ENCODE results near the gene EFNA1.

The EFNA1 gene

DNA sequence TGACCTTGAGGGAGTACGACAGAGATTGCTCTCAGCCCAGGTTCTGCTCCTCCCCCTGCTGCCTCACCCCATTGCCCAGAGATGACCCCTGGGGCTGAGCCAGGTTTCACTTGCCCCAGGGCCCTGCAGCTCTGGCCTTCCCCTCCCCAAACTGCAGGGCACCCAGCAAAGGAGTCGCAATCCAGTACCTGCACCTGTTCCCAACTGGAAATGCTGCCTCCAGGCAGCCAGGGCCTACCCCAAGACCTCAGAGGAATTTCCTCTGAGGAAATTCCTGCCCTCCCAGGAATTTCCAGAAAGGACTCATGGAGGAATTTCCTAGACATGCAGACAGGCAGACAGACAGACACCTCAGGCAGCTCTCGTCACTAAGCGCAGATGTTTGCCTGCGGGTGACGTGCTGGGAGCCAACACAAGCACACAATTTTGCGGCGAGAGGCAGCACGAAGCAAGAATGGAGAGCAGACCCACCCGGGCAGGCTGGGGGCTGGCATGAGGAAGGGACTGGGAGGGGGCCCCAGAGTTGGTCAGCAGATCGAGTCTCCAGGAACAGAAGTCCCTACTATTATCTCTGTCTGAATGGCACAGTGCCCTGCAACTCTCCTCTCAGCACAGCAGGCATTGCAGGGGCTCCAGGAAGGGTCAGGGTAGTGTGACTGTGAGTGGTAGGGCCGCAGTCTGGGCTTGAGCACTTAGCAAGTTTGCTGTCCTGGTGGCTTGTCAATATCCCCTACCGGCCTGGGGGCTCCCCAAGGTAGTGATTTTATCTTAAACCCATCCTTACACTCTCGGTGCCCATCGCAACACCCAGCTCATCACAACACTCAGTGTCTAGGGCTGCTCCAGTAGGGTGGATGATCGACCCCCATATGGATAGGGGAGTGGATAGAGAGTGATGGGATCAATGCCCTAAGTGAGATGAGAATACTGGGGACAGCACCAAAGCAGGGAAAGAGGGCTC is 2.9 kb upstream of the EFNA1 start:
- TF ChIP-seq, protein P1, sequence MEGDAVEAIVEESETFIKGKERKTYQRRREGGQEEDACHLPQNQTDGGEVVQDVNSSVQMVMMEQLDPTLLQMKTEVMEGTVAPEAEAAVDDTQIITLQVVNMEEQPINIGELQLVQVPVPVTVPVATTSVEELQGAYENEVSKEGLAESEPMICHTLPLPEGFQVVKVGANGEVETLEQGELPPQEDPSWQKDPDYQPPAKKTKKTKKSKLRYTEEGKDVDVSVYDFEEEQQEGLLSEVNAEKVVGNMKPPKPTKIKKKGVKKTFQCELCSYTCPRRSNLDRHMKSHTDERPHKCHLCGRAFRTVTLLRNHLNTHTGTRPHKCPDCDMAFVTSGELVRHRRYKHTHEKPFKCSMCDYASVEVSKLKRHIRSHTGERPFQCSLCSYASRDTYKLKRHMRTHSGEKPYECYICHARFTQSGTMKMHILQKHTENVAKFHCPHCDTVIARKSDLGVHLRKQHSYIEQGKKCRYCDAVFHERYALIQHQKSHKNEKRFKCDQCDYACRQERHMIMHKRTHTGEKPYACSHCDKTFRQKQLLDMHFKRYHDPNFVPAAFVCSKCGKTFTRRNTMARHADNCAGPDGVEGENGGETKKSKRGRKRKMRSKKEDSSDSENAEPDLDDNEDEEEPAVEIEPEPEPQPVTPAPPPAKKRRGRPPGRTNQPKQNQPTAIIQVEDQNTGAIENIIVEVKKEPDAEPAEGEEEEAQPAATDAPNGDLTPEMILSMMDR (IDR thresholded peaks at IDR 0.05) = no peak

DNA sequence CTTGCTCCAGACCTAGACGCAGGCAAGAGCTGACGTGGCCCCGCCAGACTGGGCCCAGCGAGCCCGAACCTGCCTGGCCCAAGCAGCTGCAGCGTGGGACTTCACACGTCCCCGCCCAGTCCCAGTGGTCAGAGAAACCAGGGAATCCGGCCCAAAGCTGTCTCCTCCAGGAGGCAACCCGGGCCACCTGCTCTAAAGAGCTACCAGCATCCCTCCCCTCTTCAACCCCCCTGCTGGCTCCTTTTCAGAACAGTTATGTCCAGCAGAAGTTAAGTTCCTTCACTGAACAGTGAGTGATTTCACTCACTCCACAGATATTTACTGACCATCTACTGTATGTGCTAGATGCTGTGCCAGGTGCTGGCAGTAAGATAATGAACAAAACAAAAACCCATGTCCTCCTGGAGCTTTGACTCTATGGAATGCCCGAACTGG is 2.1 kb upstream of the EFNA1 start:
- TF ChIP-seq, protein P1 (IDR thresholded peaks at IDR 0.05) = no peak

DNA sequence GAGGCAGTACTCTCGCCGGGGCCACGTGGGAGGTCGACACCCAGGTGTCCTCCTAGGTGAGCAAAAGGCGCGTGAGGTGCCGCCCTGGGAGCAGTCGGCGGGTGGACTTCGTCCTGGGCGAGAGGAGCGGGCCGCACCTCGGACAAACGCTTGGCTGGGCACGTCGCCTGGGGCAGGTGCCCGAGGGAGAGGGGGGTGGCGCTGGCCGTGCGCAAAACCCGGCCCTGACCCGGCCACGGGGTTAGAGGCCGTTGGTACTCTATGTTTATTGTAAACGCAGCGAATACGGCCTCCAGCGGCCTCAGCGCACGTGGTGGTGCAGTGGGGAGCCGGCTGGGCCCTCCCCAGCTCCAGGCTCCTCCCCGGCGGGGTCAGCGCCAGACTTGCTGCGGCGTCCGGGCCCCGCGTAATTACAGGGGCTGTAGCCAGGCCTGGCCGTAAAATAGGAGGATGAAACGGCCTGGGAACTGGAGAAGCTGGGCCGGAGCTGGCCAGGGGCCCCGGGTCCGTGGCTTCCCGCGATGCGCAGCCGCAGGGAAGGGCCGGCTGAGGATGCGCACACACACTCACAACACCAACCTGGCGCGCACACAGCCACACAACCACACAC is 1.6 kb upstream of the EFNA1 start:
- TF ChIP-seq, protein P1 (IDR thresholded peaks at IDR 0.05) = no peak

DNA sequence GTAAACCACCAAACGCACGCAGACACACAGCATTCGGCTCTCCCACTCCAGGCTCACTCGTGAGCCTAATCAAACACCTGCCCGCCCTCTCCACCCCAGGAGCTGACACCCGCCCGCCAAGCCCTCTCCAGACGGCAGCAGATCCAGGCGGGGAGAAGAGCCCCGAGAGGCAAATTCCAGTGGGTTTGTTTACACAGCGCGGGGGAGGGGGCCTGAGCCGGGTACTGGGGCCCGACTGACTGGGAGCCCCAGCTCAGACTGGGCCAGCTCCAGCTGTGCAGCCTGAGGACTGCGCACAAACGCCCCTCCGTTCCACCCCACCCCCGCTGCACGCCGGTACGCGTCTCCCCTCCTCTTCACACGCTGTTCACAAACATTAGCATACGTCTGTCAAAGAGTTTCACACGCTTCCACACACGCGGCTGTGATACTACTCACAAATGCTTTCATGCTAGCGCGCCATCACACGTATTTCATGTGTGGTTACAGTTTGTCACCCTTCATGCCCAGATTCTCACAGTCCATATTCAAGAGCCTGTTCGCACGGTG is 1.0 kb upstream of the EFNA1 start:
- TF ChIP-seq, protein P1 (IDR thresholded peaks at IDR 0.05) = no peak

DNA sequence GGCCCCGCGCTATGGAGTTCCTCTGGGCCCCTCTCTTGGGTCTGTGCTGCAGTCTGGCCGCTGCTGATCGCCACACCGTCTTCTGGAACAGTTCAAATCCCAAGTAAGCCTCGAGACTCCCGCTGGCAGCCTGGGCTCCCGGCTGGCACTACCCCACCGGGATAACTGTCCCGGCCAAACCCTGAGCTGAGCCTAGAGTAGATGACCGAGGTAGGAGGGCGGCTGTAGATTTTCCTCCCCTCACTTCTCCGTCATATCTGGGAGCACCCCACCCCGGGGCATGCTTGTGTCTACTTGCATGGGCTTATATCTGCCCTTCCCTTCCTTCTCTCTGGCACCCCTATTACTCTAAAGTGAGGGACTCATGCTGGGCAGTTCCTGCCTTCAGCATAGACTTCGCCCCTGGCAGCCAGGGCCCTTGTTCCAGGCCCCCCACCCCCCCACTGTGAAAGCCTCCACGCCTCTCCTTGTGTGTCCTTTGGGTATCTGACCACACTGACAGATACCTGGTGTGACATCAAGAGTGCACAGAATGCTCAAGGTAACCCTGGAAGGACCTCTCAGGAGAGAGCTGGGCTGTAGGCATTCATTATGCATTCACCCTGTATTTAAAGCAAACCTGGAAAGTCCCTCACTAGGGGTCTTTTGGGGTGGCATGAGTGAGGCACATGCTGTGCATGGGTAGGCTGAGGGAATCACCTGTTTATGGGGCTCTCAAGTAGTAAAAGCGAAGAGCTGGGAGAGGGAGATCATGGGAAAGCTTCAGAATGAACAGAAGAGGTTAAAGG is 485 bp downstream of the EFNA1 start:
- TF ChIP-seq, protein P1 (IDR thresholded peaks at IDR 0.05) = no peak

DNA sequence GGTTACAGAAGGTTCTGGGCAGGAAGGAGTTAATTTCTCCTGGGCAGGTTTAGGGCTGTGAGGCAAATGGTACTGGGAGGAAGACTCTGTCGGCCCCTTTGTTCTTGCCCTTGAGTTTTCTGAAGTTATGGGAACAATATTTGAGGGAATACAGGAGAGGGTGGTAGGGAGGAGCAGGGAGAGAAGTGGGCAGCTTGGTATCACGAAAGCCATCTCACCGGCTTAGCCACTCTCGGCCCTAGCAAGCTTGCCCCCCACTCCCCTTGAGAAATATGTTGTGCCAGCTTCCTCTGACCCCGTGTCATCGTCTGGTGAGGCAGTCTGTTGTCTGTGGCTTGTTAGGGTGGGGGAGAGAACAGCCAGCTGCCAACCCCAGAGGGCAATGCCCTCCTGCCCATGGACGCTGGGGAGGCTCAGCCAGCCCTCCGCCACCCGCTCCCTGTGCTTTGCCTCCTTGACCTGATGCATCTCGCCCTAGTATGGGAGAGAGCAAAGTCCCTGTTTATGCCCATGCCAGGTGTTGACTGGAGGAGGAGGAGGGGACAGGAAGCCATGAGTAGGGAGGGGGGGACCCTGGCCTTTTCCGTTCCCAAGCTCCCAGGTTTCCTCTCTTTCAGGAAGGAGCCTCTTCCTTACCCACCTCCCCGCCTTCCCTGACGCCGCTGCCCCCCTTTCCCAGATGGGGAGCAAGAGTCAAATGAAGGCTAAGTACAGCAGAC is 1.2 kb downstream of the EFNA1 start:
- TF ChIP-seq, protein P1 (IDR thresholded peaks at IDR 0.05) = no peak

Measured in LNCAP (cell line).